Psoas muscle (tissue), 8 donors: ENCODE data around the gene TTC13. TPM values are rescaled to one million over a fixed set of nuclear protein-coding genes. Genes with fewer than 3 reads are reported as not detected.

ENCODE experiments used
- ATAC-seq, 4 donors: fragments of 200-7000 bp; cut with Tn5 transposase; one replicate each; pipeline ENCODE4 v1.9.1; 2020; ENCODE audit warnings: moderate library complexity in 3 of 4, mild to moderate bottlenecking in 2 of 4
- DNase-seq, 2 donors: peaks; one replicate each; pipeline ENCODE4 v3.0.0-alpha.2; 2020
- H3K27ac ChIP-seq: fragments of 200-600 bp; one replicate; pipeline ENCODE4 v1.8.0; 2022
- H3K27me3 ChIP-seq, 3 donors: fragments of 200-600 bp in 1 of 3; one replicate each; pipeline versions ENCODE4 v1.6.1 to v1.8.0; 2013 to 2022; ENCODE audit warnings: low read length in 2 of 3, mild to moderate bottlenecking in 2 of 3, moderate library complexity in 1 of 3; ENCODE audit not compliant: insufficient read depth in 3 of 3
- H3K36me3 ChIP-seq, 2 donors: fragments of 200-600 bp in 1 of 2; one replicate each; pipeline versions ENCODE4 v1.6.1 to v1.8.0; 2013 to 2022; ENCODE audit warnings: low read depth in 1 of 2, mild to moderate bottlenecking in 1 of 2, moderate library complexity in 1 of 2; ENCODE audit not compliant: insufficient read depth in 1 of 2
- H3K4me1 ChIP-seq: fragments of 200-600 bp; one replicate; pipeline ENCODE4 v1.8.0; 2022
- H3K4me3 ChIP-seq: fragments of 200-600 bp; one replicate; pipeline ENCODE4 v1.8.0; 2022; ENCODE audit warnings: mild to moderate bottlenecking
- H3K9me3 ChIP-seq: fragments of 200-600 bp; one replicate; pipeline ENCODE4 v1.8.0; 2022
- WGBS, 3 donors: extraction: QIAGEN DNeasy Blood & Tissue Kit; methylation state at CpG; one replicate each; pipeline versions ENCODE4 v1.1.6 to v1.1.7; 2013; 5-methylcytosine and 5-hydroxymethylcytosine counted together
- intact Hi-C, 2 donors: fragments of 100-400 bp; cut with DNase I; formaldehyde crosslinking; loops; one replicate each; pipeline versions ENCODE4 v1.11.0 to v1.14.2; 2022
- polyA plus RNA-seq, 3 donors: library from polyadenylated mRNA; stranded (reverse); fragments of 200-250 nt; gene quantifications; one replicate each; pipeline ENCODE4 v1.2.3, GENCODE V29; 2013
- total RNA-seq, 4 donors: library from RNA; stranded (reverse); fragmentation: NEBNext Ultra II Directional in 2 of 4; extraction: Animal tissue kit (Norgen Biotek cat#: 25700) in 2 of 4; gene quantifications; one replicate each; pipeline versions ENCODE4 v1.2.1 to v1.2.4, GENCODE V29; 2021 to 2023
- TF ChIP-seq, protein P1 (sequence below): fragments of 200-600 bp; IDR thresholded peaks from one replicate; pipeline ENCODE4 v1.8.0; 2022; ENCODE audit warnings: antibody characterized with exemption
- donor health status: healthy with polysubstance abuse.
- donor health status: DM: no; HTN: no; CAD: no; lungs with moderate emphysema.
- donor health status: Bipolar disorder and iron deficiency.
- donor health status: healthy.
- donor health status: DM: yes; HTN: yes; CAD: no.
- donor health status: DM: no; HTN: no; CAD: no.
- donor health status: DM: no; HTN: no; CAD: no.
- donor health status: DM: yes; HTN: yes; CAD: no.

Gene TTC13
- total and polyA plus RNA-seq, 7 donors = 7.6 to 24.2 (median 11.2) TPM

DNA sequence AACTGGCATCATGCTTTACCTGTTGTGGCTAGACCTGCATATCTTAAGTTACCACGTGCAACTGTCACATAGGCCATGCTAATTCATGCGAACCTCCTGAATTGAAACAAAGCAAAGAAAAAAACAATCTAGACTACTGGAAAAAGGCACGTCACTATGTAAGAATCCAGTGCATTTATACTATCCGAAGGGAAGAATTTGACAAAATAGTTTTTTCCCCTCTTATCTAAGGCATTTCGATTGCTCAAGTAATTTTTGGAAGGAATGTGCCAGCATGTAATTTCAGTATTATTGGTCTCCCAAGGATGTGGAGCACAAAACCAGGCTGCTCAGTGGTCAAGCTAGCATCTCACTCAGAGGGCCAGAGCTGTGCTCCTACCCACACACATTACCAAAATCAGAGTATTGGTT is 78.8 kb downstream of the TTC13 start:
- intact Hi-C loops = no loop called here
- Histone ChIP-seq H3K27me3 (peaks cover 0 to 4% (median 0%) of the 10 kb centered on the region in 3 donors), H3K36me3 (peaks cover 0 to 3% of the 10 kb centered on the region in 2 donors), H3K4me3 (no peak overlapping the region), H3K4me1 (no peaks in the 10 kb centered on the region), H3K27ac (no peak overlapping the region), H3K9me3 (no peaks in the 10 kb centered on the region)
- no peak for DNase-seq
- TF ChIP-seq, protein P1, sequence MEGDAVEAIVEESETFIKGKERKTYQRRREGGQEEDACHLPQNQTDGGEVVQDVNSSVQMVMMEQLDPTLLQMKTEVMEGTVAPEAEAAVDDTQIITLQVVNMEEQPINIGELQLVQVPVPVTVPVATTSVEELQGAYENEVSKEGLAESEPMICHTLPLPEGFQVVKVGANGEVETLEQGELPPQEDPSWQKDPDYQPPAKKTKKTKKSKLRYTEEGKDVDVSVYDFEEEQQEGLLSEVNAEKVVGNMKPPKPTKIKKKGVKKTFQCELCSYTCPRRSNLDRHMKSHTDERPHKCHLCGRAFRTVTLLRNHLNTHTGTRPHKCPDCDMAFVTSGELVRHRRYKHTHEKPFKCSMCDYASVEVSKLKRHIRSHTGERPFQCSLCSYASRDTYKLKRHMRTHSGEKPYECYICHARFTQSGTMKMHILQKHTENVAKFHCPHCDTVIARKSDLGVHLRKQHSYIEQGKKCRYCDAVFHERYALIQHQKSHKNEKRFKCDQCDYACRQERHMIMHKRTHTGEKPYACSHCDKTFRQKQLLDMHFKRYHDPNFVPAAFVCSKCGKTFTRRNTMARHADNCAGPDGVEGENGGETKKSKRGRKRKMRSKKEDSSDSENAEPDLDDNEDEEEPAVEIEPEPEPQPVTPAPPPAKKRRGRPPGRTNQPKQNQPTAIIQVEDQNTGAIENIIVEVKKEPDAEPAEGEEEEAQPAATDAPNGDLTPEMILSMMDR = no peak
- ATAC-seq = no peak
- 79 to 85% (median 79%) methylated on average over 5 of the region's 5 CpGs for WGBS, 3 donors

DNA sequence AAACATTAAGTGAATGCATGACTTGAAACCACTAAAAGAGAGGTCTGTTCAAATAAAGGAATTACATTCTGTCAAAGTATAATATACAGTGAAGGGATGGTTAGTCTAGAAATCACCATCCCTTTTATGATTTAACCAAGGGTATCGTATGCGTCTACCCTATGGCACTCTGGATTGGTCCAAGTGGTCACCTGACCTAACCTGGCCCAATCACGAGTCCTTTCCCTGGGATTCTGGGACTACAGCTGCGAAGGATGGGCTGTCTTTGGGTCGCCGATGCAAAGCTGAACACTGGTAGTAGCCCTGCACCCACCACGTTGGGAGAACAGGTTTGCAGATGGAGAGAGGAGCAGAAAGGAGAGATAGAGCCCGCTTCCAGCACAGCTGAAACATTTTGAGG is 79.9 kb downstream of the TTC13 start:
- Histone ChIP-seq H3K4me1 (no peaks in the 10 kb centered on the region), H3K9me3 (no peaks in the 10 kb centered on the region), H3K27me3 (peaks cover 0 to 4% (median 0%) of the 10 kb centered on the region in 3 donors), H3K36me3 (no peaks in the 10 kb centered on the region), H3K4me3 (no peak overlapping the region), H3K27ac (no peak overlapping the region)
- WGBS, 3 donors = 85 to 89% (median 88%) methylated on average over 8 of the region's 8 CpGs
- ATAC-seq (no peak), DNase-seq (no peak)
- intact Hi-C loops = no loop called here
- TF ChIP-seq, protein P1 = no peak

DNA sequence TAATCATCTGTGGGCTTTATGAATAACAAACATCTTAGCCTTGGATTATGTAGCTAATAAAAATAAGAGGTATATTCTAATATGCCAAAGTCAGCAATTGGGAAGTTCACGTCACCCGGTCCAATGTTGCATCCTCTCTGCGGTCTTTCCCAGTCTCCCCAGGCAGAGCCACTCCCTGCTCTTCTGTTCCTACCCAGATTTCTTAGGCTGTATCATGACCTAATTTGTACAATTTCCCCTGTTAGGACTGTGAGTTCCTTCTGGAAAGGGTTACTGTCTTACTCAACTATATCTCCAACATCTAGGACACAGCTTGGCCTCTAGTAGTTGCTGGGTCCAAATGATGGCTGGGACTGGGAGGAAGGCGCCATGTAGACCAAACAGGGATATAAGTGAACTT is 80.5 kb downstream of the TTC13 start:
- no peak overlapping the region for H3K27ac ChIP-seq

GRCh38 chr1:230896779-230897178 is 81.9 kb downstream of the TTC13 start:
- intact Hi-C loops = no loop called here
- Histone ChIP-seq H3K36me3 (no peaks in the 10 kb centered on the region), H3K4me1 (no peaks in the 10 kb centered on the region), H3K27me3 (peaks cover 0 to 11% (median 0%) of the 10 kb centered on the region in 3 donors), H3K27ac (no peak overlapping the region), H3K4me3 (no peak overlapping the region), H3K9me3 (no peaks in the 10 kb centered on the region)
- DNase-seq = no peak
- 35 to 39% (median 38%) methylated on average over 1 of the region's 1 CpG for WGBS, 3 donors
- TF ChIP-seq, protein P1 = no peak
- no peak for ATAC-seq

More for the DNA sequence above, 80.5 kb downstream of the TTC13 start:
- ATAC-seq = no peak
- DNase-seq = no peak
- WGBS, 3 donors = 92 to 95% (median 94%) methylated on average over 4 of the region's 4 CpGs
- Histone ChIP-seq H3K4me3 (no peak overlapping the region), H3K36me3 (no peaks in the 10 kb centered on the region), H3K9me3 (no peaks in the 10 kb centered on the region), H3K27me3 (peaks cover 0 to 4% (median 0%) of the 10 kb centered on the region in 3 donors), H3K4me1 (no peaks in the 10 kb centered on the region)
- TF ChIP-seq, protein P1 = no peak
- intact Hi-C loops = no loop called here

DNA sequence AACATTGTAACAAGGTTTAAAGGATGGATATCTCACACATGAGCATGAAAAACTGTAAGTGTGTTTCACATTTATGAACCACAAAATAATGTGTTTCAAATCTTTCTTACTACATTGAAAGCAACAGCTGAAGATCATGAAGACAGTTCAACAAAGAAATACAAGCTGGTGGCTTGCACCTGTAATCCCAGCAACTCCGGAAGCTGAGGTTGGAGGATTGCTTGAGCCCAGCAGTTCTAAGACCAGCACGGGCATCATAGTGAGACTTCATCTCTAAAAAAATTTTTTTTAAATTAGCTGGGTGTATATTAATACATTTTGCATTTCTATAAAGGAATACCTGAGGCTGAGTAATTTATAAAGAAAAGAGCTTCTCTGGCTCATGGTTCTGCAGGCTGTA is 83.2 kb downstream of the TTC13 start:
- peaks cover 0 to 11% (median 0%) of the 10 kb centered on the region in 3 donors for H3K27me3 ChIP-seq
- 43 to 80% (median 55%) methylated on average over 2 of the region's 2 CpGs for WGBS, 3 donors
- H3K9me3 ChIP-seq = no peaks in the 10 kb centered on the region
- no peaks in the 10 kb centered on the region for H3K36me3 ChIP-seq
- H3K4me3 ChIP-seq = no peak overlapping the region
- TF ChIP-seq, protein P1 = no peak
- ATAC-seq = no peak
- DNase-seq = no peak
- no peak overlapping the region for H3K27ac ChIP-seq
- intact Hi-C loops = no loop called here
- no peaks in the 10 kb centered on the region for H3K4me1 ChIP-seq
